Measurements from ENCODE around the gene ATAD2B.
"Not testable (repeated sequence)": the region's sequence is repeated elsewhere in the genome, so short reads cannot be mapped to it uniquely, and the experiment has no call there.

The ATAD2B gene

GRCh38 chr2:23723029-23723428 is 203.9 kb downstream of the ATAD2B start:
- not testable (repeated sequence) for DNase-seq

GRCh38 chr2:23722255-23722654 is 204.7 kb downstream of the ATAD2B start:
- no peak for DNase-seq

- no peak for DNase-seq
Observed at GRCh38 chr2:23721454-23721826, 205.5 kb downstream of the ATAD2B start.

- no peak for DNase-seq
Observed at GRCh38 chr2:23720705-23721453, 206.0 kb downstream of the ATAD2B start.

- DNase-seq, result no peak
Observed at GRCh38 chr2:23719716-23720115, 207.2 kb downstream of the ATAD2B start.

- no peak for DNase-seq
Observed at GRCh38 chr2:23718931-23719700, 207.8 kb downstream of the ATAD2B start.

GRCh38 chr2:23713351-23713750 is 213.6 kb downstream of the ATAD2B start:
- no peak for DNase-seq

- no peak for DNase-seq
Observed at GRCh38 chr2:23712756-23713151, 214.2 kb downstream of the ATAD2B start.

- DNase-seq, result no peak
Observed at GRCh38 chr2:23711979-23712755, 214.8 kb downstream of the ATAD2B start.

- no peak for DNase-seq
Observed at GRCh38 chr2:23709311-23709710, 217.6 kb downstream of the ATAD2B start.

GRCh38 chr2:23708771-23709170 is 218.2 kb downstream of the ATAD2B start:
- no peak for DNase-seq

- DNase-seq, result no peak
Observed at GRCh38 chr2:23707096-23707495, 219.8 kb downstream of the ATAD2B start.

GRCh38 chr2:23706613-23707078 is 220.3 kb downstream of the ATAD2B start:
- DNase-seq, result no peak

- no peak for DNase-seq
Observed at GRCh38 chr2:23705771-23706612, 220.9 kb downstream of the ATAD2B start.

- DNase-seq, result no peak
Observed at GRCh38 chr2:23703583-23704385, 223.1 kb downstream of the ATAD2B start.

GRCh38 chr2:23703037-23703582 is 223.8 kb downstream of the ATAD2B start:
- DNase-seq, result no peak

- no peak for DNase-seq
Observed at GRCh38 chr2:23700627-23701026, 226.3 kb downstream of the ATAD2B start.

GRCh38 chr2:23699580-23699925 is 227.4 kb downstream of the ATAD2B start:
- DNase-seq, result no peak

- DNase-seq, result no peak
Observed at GRCh38 chr2:23698721-23699579, 228.0 kb downstream of the ATAD2B start.

Data from activated CD4-positive, CD25-positive, alpha-beta regulatory T cell (primary cell).